B cell (primary cell): Measurements from ENCODE around the gene TMEM134. TPM values are rescaled to one million over a fixed set of nuclear protein-coding genes. Genes with fewer than 3 reads are reported as not detected.
"Not testable (repeated sequence)": the region's sequence is repeated elsewhere in the genome, so short reads cannot be mapped to it uniquely, and the experiment has no call there.

ENCODE experiments used
- ATAC-seq: fragments of 200-7000 bp; cut with Tn5 transposase; one replicate; pipeline ENCODE4 v1.10.0; 2021; ENCODE audit warnings: low read depth, mild to moderate bottlenecking, moderate number of reproducible peaks, moderate library complexity
- CTCF ChIA-PET: fragments of 350-600 bp; sonication (Branson Sonifier 250); formaldehyde crosslinking; loops from one replicate; lab custom pipeline; 2021; ENCODE audit warnings: antibody characterized with exemption, inconsistent platforms; lab: Charles Lee
- POLR2A ChIA-PET: fragments of 350-600 bp; sonication (Branson Sonifier 250); formaldehyde crosslinking; loops from one replicate; lab custom pipeline; 2021; ENCODE audit warnings: antibody characterized with exemption; lab: Charles Lee
- DNase-seq: peaks from one replicate; pipeline ENCODE4 v3.0.0; 2013
- H2AFZ ChIP-seq: 2 replicates; pipeline ENCODE4 v1.6.1; 2012; ENCODE audit warnings: mild to moderate bottlenecking, low read depth, low read length; ENCODE audit not compliant: insufficient read depth, poor library complexity, severe bottlenecking
- H3K27ac ChIP-seq, 2 donors: 1 replicate in 1 of 2; 2 replicates in 1 of 2; pipeline ENCODE4 v1.5.1; 2012 to 2013; ENCODE audit warnings: low read length in 2 of 2, mild to moderate bottlenecking in 2 of 2, moderate library complexity in 1 of 2
- H3K27me3 ChIP-seq, 4 experiments: fragments of 200-600 bp in 1 of 4; sonication (generic) in 1 of 4; replicated peaks in 1 of 4; 1 replicate in 2 of 4; 2 replicates in 2 of 4; pipeline versions ENCODE4 v1.6.1 to v1.7.0; 2013 to 2016; ENCODE audit warnings: low read length in 3 of 4, mild to moderate bottlenecking in 2 of 4, mixed read lengths in 1 of 4, moderate library complexity in 1 of 4; ENCODE audit not compliant: insufficient read depth in 4 of 4, control insufficient read depth in 3 of 4; ENCODE audit errors: control extremely low read depth in 1 of 4
- H3K36me3 ChIP-seq, 2 experiments: replicated peaks in 1 of 2; 1 replicate in 1 of 2; 2 replicates in 1 of 2; pipeline versions ENCODE4 v1.6.1 to v1.7.1; 2013; ENCODE audit warnings: low read length in 1 of 2; ENCODE audit not compliant: insufficient read depth in 2 of 2, control insufficient read depth in 1 of 2; ENCODE audit errors: control extremely low read depth in 1 of 2, extremely low read depth in 1 of 2
- H3K4me1 ChIP-seq, 2 donors: fragments of 200-600 bp in 1 of 2; sonication (generic) in 1 of 2; 1 replicate in 1 of 2; 2 replicates in 1 of 2; pipeline versions ENCODE4 v1.5.1 to v1.6.1; 2013 to 2017; ENCODE audit warnings: low read length in 2 of 2; ENCODE audit not compliant: control insufficient read depth in 2 of 2, insufficient read depth in 2 of 2
- H3K4me2 ChIP-seq: replicated peaks from 2 replicates; pipeline ENCODE3; 2012; ENCODE audit warnings: mild to moderate bottlenecking, low read depth, low read length; ENCODE audit not compliant: poor library complexity, severe bottlenecking
- H3K4me3 ChIP-seq, 5 experiments: fragments of 200-600 bp in 1 of 5; sonication (generic) in 1 of 5; 1 replicate in 3 of 5; 2 replicates in 2 of 5; pipeline versions ENCODE4 v1.5.1 to v1.7.0; 2011 to 2016; ENCODE audit warnings: low read length in 4 of 5, mild to moderate bottlenecking in 4 of 5, low read depth in 2 of 5, control low read depth in 1 of 5, moderate library complexity in 1 of 5; ENCODE audit not compliant: insufficient read depth in 1 of 5; ENCODE audit errors: control extremely low read depth in 1 of 5, extremely low read depth in 1 of 5
- H3K79me2 ChIP-seq: fragments of 200-600 bp; sonication (generic); one replicate; pipeline ENCODE4 v1.6.0; 2016; ENCODE audit warnings: low read length; ENCODE audit not compliant: control insufficient read depth, insufficient read depth
- H3K9ac ChIP-seq: fragments of 200-600 bp; sonication (generic); 2 replicates; pipeline ENCODE4 v1.6.1; 2017; ENCODE audit warnings: mild to moderate bottlenecking, low read length, moderate library complexity
- H3K9me3 ChIP-seq, 3 donors: one replicate each; pipeline versions ENCODE4 v1.6.1 to v1.7.1; 2013; ENCODE audit warnings: low read length in 2 of 3; ENCODE audit not compliant: control insufficient read depth in 2 of 3, insufficient read depth in 1 of 3; ENCODE audit errors: control extremely low read depth in 1 of 3
- H4K20me1 ChIP-seq: 2 replicates; pipeline ENCODE4 v1.6.0; 2012; ENCODE audit warnings: mild to moderate bottlenecking, low read length; ENCODE audit not compliant: insufficient read depth, control insufficient read depth, poor library complexity, severe bottlenecking
- H3K27ac Mint-ChIP-seq: one replicate; pipeline ENCODE4 v1.8.0; 2021; ENCODE audit warnings: mixed read lengths
- H3K27me3 Mint-ChIP-seq: one replicate; pipeline ENCODE4 v1.8.0; 2021; ENCODE audit warnings: mixed read lengths
- H3K4me1 Mint-ChIP-seq: one replicate; pipeline ENCODE4 v1.8.0; 2021; ENCODE audit warnings: mixed read lengths
- H3K4me3 Mint-ChIP-seq: one replicate; pipeline ENCODE4 v1.8.0; 2021; ENCODE audit warnings: mixed read lengths
- H3K9me3 Mint-ChIP-seq: one replicate; pipeline ENCODE4 v1.8.0; 2022; ENCODE audit warnings: mixed read lengths; ENCODE audit not compliant: insufficient read depth
- CTCF ChIP-seq: fragments of 200-600 bp; IDR thresholded peaks from one replicate; pipeline ENCODE4 v1.8.0; 2022; ENCODE audit warnings: antibody characterized with exemption, mild to moderate bottlenecking
- EZH2 ChIP-seq: IDR thresholded peaks from 2 replicates; pipeline ENCODE4 v1.6.1; 2012; ENCODE audit warnings: borderline replicate concordance, low read depth, mild to moderate bottlenecking, moderate library complexity, low read length; ENCODE audit not compliant: insufficient read depth, poor library complexity, severe bottlenecking
- WGBS: methylation state at CpG from one replicate; pipeline ENCODE4 v1.1.5; 2013; ENCODE audit warnings: missing lambda C conversion rate; ENCODE audit not compliant: insufficient coverage; 5-methylcytosine and 5-hydroxymethylcytosine counted together
- intact Hi-C: fragments of 100-400 bp; cut with micrococcal nuclease; formaldehyde crosslinking; loops from one replicate; pipeline ENCODE4 v1.10.0; 2022
- polyA plus RNA-seq: library from polyadenylated mRNA; depleted of rRNA; stranded (reverse); fragments of >200 nt; gene quantifications from 2 replicates; pipeline ENCODE4 v1.2.3, GENCODE V29; 2012
- total RNA-seq, 2 donors: library from RNA; stranded (reverse); fragments of 120-200 nt in 1 of 2; gene quantifications; 1 replicate in 1 of 2; 2 replicates in 1 of 2; pipeline versions ENCODE4 v1.2.3 to v1.2.4, GENCODE V29; 2013 to 2022

TMEM134 gene
- total and polyA plus RNA-seq, 2 donors (not counting 1 experiment from before 2014, with no cell fraction given) = 167 to 197 TPM

GRCh38 chr11:67486481-67487195 is 17.6 kb upstream of the TMEM134 start:
- H3K9me3 ChIP-seq = no peaks in the 10 kb centered on the region
- peak overlapping the region; percentile 42 to 65 for H3K27ac ChIP-seq
- intact Hi-C loops = no loop called here
- peak overlapping the region in 1 of 5 experiments; percentile 4 for H3K4me3 ChIP-seq
- H3K36me3 ChIP-seq = peaks cover 0 to 51% of the 10 kb centered on the region in 2 experiments
- WGBS = 59% methylated on average over 16 of the region's 20 CpGs
- TF ChIP-seq CTCF (no peak), EZH2 (no peak)
- peak overlapping the region; percentile 89 for H3K4me2 ChIP-seq
- peaks cover 69% of the 10 kb centered on the region for H4K20me1 ChIP-seq
- no peaks in the 10 kb centered on the region for H3K27me3 ChIP-seq
- H3K4me1 ChIP-seq = peaks cover 38 to 58% of the 10 kb centered on the region in 2 donors
- ATAC-seq = no peak
- H3K9me3 Mint-ChIP-seq = no peaks in the 10 kb centered on the region
- no peaks in the 10 kb centered on the region for H3K27me3 Mint-ChIP-seq
- POLR2A ChIA-PET = interaction anchor here (0.6 to 4.9 kb wide), 11 partner anchors 18 to 113 kb away, joined by 3 to 53 read pairs (median 4); partner anchors contain the start of genes CLCF1, PITPNM1, PTPRCAP and RAD9A
- DNase-seq = peak; percentile 70
- H3K4me1 Mint-ChIP-seq = peaks cover 58% of the 10 kb centered on the region
- no peak overlapping the region for H2AFZ ChIP-seq
- no peak overlapping the region for H3K9ac ChIP-seq
- peak overlapping the region; percentile 92 for H3K27ac Mint-ChIP-seq
- CTCF ChIA-PET = interaction anchor here (0.6 to 2.1 kb wide), 5 partner anchors 19 to 134 kb away, joined by 3 to 7 read pairs (median 4); partner anchors contain the start of genes POLD4, PPP1CA and PTPRCAP
- peak overlapping the region; percentile 76 for H3K4me3 Mint-ChIP-seq
- peaks cover 64% of the 10 kb centered on the region for H3K79me2 ChIP-seq

- ATAC-seq, H3K9ac ChIP-seq, intact Hi-C loops, H3K9me3 ChIP-seq, H3K27me3 Mint-ChIP-seq, H3K27me3 ChIP-seq, H3K9me3 Mint-ChIP-seq, H2AFZ ChIP-seq: not testable (repeated sequence)
- H3K36me3 ChIP-seq = peaks cover 0 to 44% of the 10 kb centered on the region in 2 experiments
- peak overlapping the region in 1 of 5 experiments; percentile 4 for H3K4me3 ChIP-seq
- peaks cover 63% of the 10 kb centered on the region for H4K20me1 ChIP-seq
- 65% methylated on average over 6 of the region's 7 CpGs for WGBS
- ChIA-PET CTCF (interaction anchor here (0.6 to 4.0 kb wide), 6 partner anchors 18 to 133 kb away, joined by 3 to 19 read pairs (median 6); partner anchors contain the start of genes PITPNM1, POLD4, PPP1CA and PTPRCAP), POLR2A (interaction anchor here (0.7 to 4.9 kb wide), 11 partner anchors 17 to 124 kb away, joined by 3 to 53 read pairs (median 6); partner anchors contain the start of genes PITPNM1, PTPRCAP, RAD9A and TMEM134)
- peak overlapping the region; percentile 76 for H3K4me3 Mint-ChIP-seq
- H3K27ac Mint-ChIP-seq = peak overlapping the region; percentile 92
- peaks cover 58% of the 10 kb centered on the region for H3K4me1 Mint-ChIP-seq
- H3K4me1 ChIP-seq = peaks cover 38 to 58% of the 10 kb centered on the region in 2 donors
- peak; percentile 65 for DNase-seq
- H3K4me2 ChIP-seq = peak overlapping the region; percentile 89
- peaks cover 64% of the 10 kb centered on the region for H3K79me2 ChIP-seq
- peak overlapping the region; percentile 42 to 65 for H3K27ac ChIP-seq
Measured at GRCh38 chr11:67485873-67486361, 16.9 kb upstream of the TMEM134 start.
